ENCODE data around the gene SWT1. TPM values are rescaled to one million over a fixed set of nuclear protein-coding genes. Genes with fewer than 3 reads are reported as not detected.
A peak's percentile ranks its signal among the peaks of the same experiment; 100 is the strongest.

Gene SWT1
- total RNA-seq, 1 donor from 2014 or later = 6.9 TPM

DNA sequence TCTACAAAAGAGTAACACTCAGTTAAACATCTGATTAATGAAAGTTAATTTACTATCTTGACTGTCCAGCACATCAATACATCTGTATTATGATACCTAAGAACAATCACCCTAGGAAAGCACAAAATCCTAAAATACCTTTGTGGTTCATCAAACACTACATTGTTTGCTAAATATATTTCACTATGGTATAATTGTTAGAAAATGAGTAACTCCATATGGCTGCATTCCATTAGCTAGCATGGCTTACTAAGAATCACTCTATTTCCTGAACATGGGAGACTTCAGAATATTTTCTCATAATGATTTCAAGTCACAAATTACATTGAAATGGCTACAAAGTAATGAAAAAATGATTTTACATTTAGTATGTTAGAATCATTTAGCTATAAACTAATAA is 12.7 kb upstream of the SWT1 start:
- Histone ChIP-seq H3K36me3 (peaks cover 6 to 60% of the 10 kb centered on the region in 2 donors), H3K27ac (no peak overlapping the region), H3K4me1 (no peaks in the 10 kb centered on the region), H3K27me3 (no peaks in the 10 kb centered on the region), H3K9me3 (no peaks in the 10 kb centered on the region), H3K4me3 (no peak overlapping the region)
- DNase-seq (ENCODE audit: extremely low spot score in 2 of 2) = no peak
- TF ChIP-seq CTCF (IDR thresholded peaks at IDR 0.05) (no peak), POLR2AphosphoS5 (IDR thresholded peaks at IDR 0.05; ENCODE audit: insufficient read depth in 1 of 2, low read depth in 1 of 2) (no peak), POLR2A (IDR thresholded peaks at IDR 0.05) (no peak)
- intact Hi-C loops (cut with DNase I) = no loop called here

DNA sequence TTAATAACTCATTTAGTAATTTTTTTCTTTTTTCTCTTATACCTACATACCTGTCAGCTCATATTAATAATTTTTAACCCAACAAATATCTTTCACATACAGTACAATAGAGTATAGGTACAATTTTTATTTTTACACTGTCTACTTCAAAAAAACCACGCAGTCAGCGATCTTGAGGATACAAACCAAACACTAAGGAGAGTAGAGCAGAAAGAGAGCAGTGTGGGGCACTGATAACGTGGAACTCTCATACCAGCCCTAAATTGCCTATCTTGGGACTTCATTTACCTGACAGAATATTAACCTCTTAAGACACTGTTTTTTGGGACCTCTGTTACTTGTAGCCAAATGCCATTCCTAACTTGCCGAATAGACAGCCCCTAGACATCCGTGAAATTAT is 5.8 kb upstream of the SWT1 start:
- intact Hi-C loops (cut with DNase I) = loop anchor here (10.0 kb wide), 1 partner anchor 766 kb away; the partner anchor contains the start of gene C1orf21

GRCh38 chr1:185152187-185152767 is 4.7 kb upstream of the SWT1 start:
- Histone ChIP-seq H3K27me3 (no peaks in the 10 kb centered on the region), H3K4me3 (no peak overlapping the region), H3K27ac (no peak overlapping the region), H3K9me3 (no peaks in the 10 kb centered on the region), H3K4me1 (peaks cover 30% of the 10 kb centered on the region), H3K36me3 (peaks cover 0 to 22% of the 10 kb centered on the region in 2 donors)
- DNase-seq (ENCODE audit: extremely low spot score in 2 of 2) = no peak
- intact Hi-C loops (cut with DNase I) = loop anchor here (10.0 kb wide), 1 partner anchor 767 kb away; the partner anchor contains the start of gene C1orf21
- TF ChIP-seq POLR2A (IDR thresholded peaks at IDR 0.05) (no peak), CTCF (IDR thresholded peaks at IDR 0.05) (no peak), POLR2AphosphoS5 (IDR thresholded peaks at IDR 0.05; ENCODE audit: insufficient read depth in 1 of 2, low read depth in 1 of 2) (no peak)

More for the DNA sequence above, 5.8 kb upstream of the SWT1 start:
- TF ChIP-seq CTCF (IDR thresholded peaks at IDR 0.05) = no peak
- TF ChIP-seq POLR2A (IDR thresholded peaks at IDR 0.05) = no peak
- no peak for TF ChIP-seq POLR2AphosphoS5 (IDR thresholded peaks at IDR 0.05; ENCODE audit: insufficient read depth in 1 of 2, low read depth in 1 of 2)
- Histone ChIP-seq H3K36me3 (peaks cover 0 to 26% of the 10 kb centered on the region in 2 donors), H3K9me3 (no peaks in the 10 kb centered on the region), H3K27me3 (no peaks in the 10 kb centered on the region), H3K27ac (no peak overlapping the region), H3K4me1 (peaks cover 30% of the 10 kb centered on the region), H3K4me3 (no peak overlapping the region)
- DNase-seq (ENCODE audit: extremely low spot score in 2 of 2) = no peak

DNA sequence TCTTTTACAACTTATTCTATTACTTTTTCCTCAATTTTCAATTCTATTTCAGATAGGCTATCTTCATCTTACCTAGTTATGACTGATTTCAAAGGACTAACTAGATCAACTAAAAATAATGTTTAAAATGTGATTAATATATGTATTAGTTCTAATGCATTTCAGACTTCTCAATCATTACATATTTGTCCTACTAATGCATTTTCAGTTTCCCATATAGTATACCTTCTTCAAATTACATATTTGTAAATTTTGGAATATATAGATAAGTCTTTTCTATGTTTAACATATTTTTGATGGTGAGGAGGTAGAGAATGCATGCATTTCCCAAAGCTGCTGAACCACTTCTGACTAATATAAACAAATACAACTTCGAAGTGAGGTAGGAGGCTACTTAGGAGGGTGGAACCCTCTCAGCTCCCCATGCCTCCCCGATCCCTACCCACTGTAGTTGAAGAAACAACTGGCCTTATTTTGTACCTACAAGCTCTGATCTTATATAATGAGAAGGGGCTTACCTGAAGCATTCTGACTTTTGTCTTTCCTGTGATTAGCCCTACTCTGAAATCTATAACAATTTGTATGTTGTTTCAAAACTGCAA is 2.0 kb upstream of the SWT1 start:
- Histone ChIP-seq H3K9me3 (no peaks in the 10 kb centered on the region), H3K27me3 (no peaks in the 10 kb centered on the region), H3K4me3 (peak overlapping the region; percentile 96 to 98), H3K4me1 (peaks cover 44% of the 10 kb centered on the region), H3K36me3 (peaks cover 0 to under 1% of the 10 kb centered on the region in 2 donors), H3K27ac (peak overlapping the region; percentile 99)
- intact Hi-C loops (cut with DNase I) = loop anchor here (10.0 kb wide), 1 partner anchor 770 kb away; the partner anchor contains the start of gene C1orf21
- TF ChIP-seq CTCF (IDR thresholded peaks at IDR 0.05) (no peak), POLR2AphosphoS5 (IDR thresholded peaks at IDR 0.05; ENCODE audit: insufficient read depth in 1 of 2, low read depth in 1 of 2) (no peak), POLR2A (IDR thresholded peaks at IDR 0.05) (no peak)
- DNase-seq (ENCODE audit: extremely low spot score in 2 of 2) = no peak

All from vagina (tissue), 2 donors.